Adrenal gland (tissue), 12 donors: ENCODE data around the gene DHX34. TPM values are rescaled to one million over a fixed set of nuclear protein-coding genes. Genes with fewer than 3 reads are reported as not detected.

Source experiments
- DNase-seq, 7 donors: peaks; one replicate each; pipeline ENCODE4 v3.0.0-alpha.2; 2019 to 2020
- H3K27ac ChIP-seq, 5 donors: fragments of 200-600 bp; sonication (generic) in 4 of 5; 1 replicate in 3 of 5; 2 replicates in 2 of 5; pipeline versions ENCODE4 v1.5.1 to v1.8.0; 2016 to 2020; ENCODE audit warnings: mild to moderate bottlenecking in 1 of 5
- H3K27me3 ChIP-seq: fragments of 200-600 bp; 2 replicates; pipeline ENCODE4 v1.8.0; 2021
- H3K36me3 ChIP-seq, 2 donors: fragments of 200-600 bp; replicated peaks in 1 of 2; 1 replicate in 1 of 2; 2 replicates in 1 of 2; pipeline versions ENCODE4 v1.5.1 to v1.8.0; 2018 to 2022
- H3K4me1 ChIP-seq, 2 donors: fragments of 200-600 bp; replicated peaks in 1 of 2; 1 replicate in 1 of 2; 2 replicates in 1 of 2; pipeline versions ENCODE4 v1.5.1 to v1.8.0; 2018 to 2021
- H3K4me3 ChIP-seq, 4 donors: fragments of 200-600 bp; sonication (generic) in 3 of 4; one replicate each; pipeline ENCODE4 v1.5.1; 2016 to 2018
- H3K9me3 ChIP-seq, 3 donors: fragments of 200-600 bp; sonication (generic) in 1 of 3; replicated peaks in 1 of 3; 1 replicate in 2 of 3; 2 replicates in 1 of 3; pipeline versions ENCODE4 v1.5.1 to v1.8.0; 2016 to 2021
- POLR2A ChIP-seq, 2 donors: fragments of 450-650 bp; IDR thresholded peaks; one replicate each; pipeline ENCODE4 v1.6.1; 2017; ENCODE audit warnings: antibody characterized with exemption in 2 of 2, mild to moderate bottlenecking in 2 of 2, moderate library complexity in 1 of 2
- WGBS, 4 donors: extraction: QIAGEN DNeasy Blood & Tissue Kit in 2 of 4; methylation state at CpG; one replicate each; pipeline versions ENCODE4 v1.1.5 to v1.1.7; 2013 to 2017; 5-methylcytosine and 5-hydroxymethylcytosine counted together
- intact Hi-C, 2 donors: fragments of 100-400 bp; cut with DNase I; formaldehyde crosslinking; loops; one replicate each; pipeline versions ENCODE4 v1.14.1 to v1.15.0; 2022 to 2023
- polyA plus RNA-seq, 3 donors: library from polyadenylated mRNA; stranded (reverse); fragments of 200-250 nt in 2 of 3; fragments of 350-450 nt in 1 of 3; fragmentation: Illumina TruSeq in 1 of 3; extraction: RNeasy Lipid Tissue Mini Kit (QIAGEN cat#74804) in 1 of 3; gene quantifications; one replicate each; pipeline ENCODE4 v1.2.3, GENCODE V29; 2013 to 2014
- total RNA-seq, 9 donors: library from RNA; depleted of rRNA in 4 of 9; stranded (reverse); fragments of >200 nt in 4 of 9; fragments of 120-200 nt in 1 of 9; fragmentation: NEBNext Ultra II Directional in 1 of 9; extraction: Animal tissue kit (Norgen Biotek cat#: 25700) in 1 of 9; gene quantifications; one replicate each; pipeline versions ENCODE4 v1.1.0 to v1.2.4, GENCODE V29; 2013 to 2023
- TF ChIP-seq, protein P1 (sequence below), 6 experiments: fragments of 450-650 bp in 4 of 6; fragments of 200-600 bp in 2 of 6; sonication (generic) in 1 of 6; IDR thresholded peaks; 1 replicate in 5 of 6; 2 replicates in 1 of 6; pipeline versions ENCODE4 v1.5.1 to v1.8.0; 2016 to 2021; ENCODE audit warnings: antibody characterized with exemption in 6 of 6, mild to moderate bottlenecking in 2 of 6, moderate library complexity in 1 of 6
- donor health status: healthy with polysubstance abuse.
- donor health status: Bipolar disorder and iron deficiency.
- donor health status: DM: yes; HTN: yes; CAD: no.
- donor health status: DM: no; HTN: no; CAD: no.
- donor health status: DM: no; HTN: no; CAD: no.
- donor health status: DM: yes; HTN: yes; CAD: no.

Gene DHX34
- total and polyA plus RNA-seq, 12 donors: 5.0 to 49.7 (median 11.2) TPM

GRCh38 chr19:47353307-47353712 is 4.2 kb downstream of the DHX34 start:
- Histone ChIP-seq H3K4me1 (peaks cover 8 to 16% of the 10 kb centered on the region in 2 donors), H3K4me3 (no peak overlapping the region), H3K27ac (no peak overlapping the region), H3K36me3 (peaks cover 0 to 58% of the 10 kb centered on the region in 2 donors), H3K27me3 (no peaks in the 10 kb centered on the region), H3K9me3 (no peaks in the 10 kb centered on the region)
- WGBS, 4 donors: 81 to 90% (median 82%) methylated on average over 10 to 24 of the region's 24 CpGs
- no peak for TF ChIP-seq POLR2A (IDR thresholded peaks at IDR 0.05)
- TF ChIP-seq, protein P1, sequence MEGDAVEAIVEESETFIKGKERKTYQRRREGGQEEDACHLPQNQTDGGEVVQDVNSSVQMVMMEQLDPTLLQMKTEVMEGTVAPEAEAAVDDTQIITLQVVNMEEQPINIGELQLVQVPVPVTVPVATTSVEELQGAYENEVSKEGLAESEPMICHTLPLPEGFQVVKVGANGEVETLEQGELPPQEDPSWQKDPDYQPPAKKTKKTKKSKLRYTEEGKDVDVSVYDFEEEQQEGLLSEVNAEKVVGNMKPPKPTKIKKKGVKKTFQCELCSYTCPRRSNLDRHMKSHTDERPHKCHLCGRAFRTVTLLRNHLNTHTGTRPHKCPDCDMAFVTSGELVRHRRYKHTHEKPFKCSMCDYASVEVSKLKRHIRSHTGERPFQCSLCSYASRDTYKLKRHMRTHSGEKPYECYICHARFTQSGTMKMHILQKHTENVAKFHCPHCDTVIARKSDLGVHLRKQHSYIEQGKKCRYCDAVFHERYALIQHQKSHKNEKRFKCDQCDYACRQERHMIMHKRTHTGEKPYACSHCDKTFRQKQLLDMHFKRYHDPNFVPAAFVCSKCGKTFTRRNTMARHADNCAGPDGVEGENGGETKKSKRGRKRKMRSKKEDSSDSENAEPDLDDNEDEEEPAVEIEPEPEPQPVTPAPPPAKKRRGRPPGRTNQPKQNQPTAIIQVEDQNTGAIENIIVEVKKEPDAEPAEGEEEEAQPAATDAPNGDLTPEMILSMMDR (IDR thresholded peaks at IDR 0.05): no peak
- DNase-seq: no peak
- intact Hi-C loops: no loop called here

GRCh38 chr19:47356900-47357299 is 7.8 kb downstream of the DHX34 start:
- WGBS, 4 donors: 94 to 99% (median 98%) methylated on average over 6 of the region's 6 CpGs
- intact Hi-C loops: no loop called here
- no peak for TF ChIP-seq POLR2A (IDR thresholded peaks at IDR 0.05)
- TF ChIP-seq, protein P1 (IDR thresholded peaks at IDR 0.05): no peak
- DNase-seq: no peak
- H3K4me1 ChIP-seq: no peaks in the 10 kb centered on the region
- no peak overlapping the region for H3K4me3 ChIP-seq
- no peaks in the 10 kb centered on the region for H3K27me3 ChIP-seq
- peaks cover 0 to 91% of the 10 kb centered on the region in 2 donors for H3K36me3 ChIP-seq
- H3K9me3 ChIP-seq: no peaks in the 10 kb centered on the region
- no peak overlapping the region for H3K27ac ChIP-seq

- intact Hi-C loops: no loop called here
- Histone ChIP-seq H3K27ac (no peak overlapping the region), H3K9me3 (no peaks in the 10 kb centered on the region), H3K36me3 (peaks cover 0 to 98% of the 10 kb centered on the region in 2 donors), H3K4me1 (no peaks in the 10 kb centered on the region), H3K4me3 (no peak overlapping the region), H3K27me3 (no peaks in the 10 kb centered on the region)
- no peak for TF ChIP-seq POLR2A (IDR thresholded peaks at IDR 0.05)
- TF ChIP-seq, protein P1 (IDR thresholded peaks at IDR 0.05): no peak
- 93 to 96% (median 95%) methylated on average over 15 to 28 of the region's 28 CpGs for WGBS, 4 donors
- DNase-seq: no peak
These were observed 8.9 kb downstream of the DHX34 start for GRCh38 chr19:47357788-47358680.

GRCh38 chr19:47358936-47359335 is 9.8 kb downstream of the DHX34 start:
- no peaks in the 10 kb centered on the region for H3K27me3 ChIP-seq
- WGBS, 4 donors: 85 to 95% (median 92%) methylated on average over 4 to 6 of the region's 6 CpGs
- H3K4me1 ChIP-seq: no peaks in the 10 kb centered on the region
- no peak for DNase-seq
- intact Hi-C loops: no loop called here
- no peak overlapping the region for H3K27ac ChIP-seq
- no peak for TF ChIP-seq POLR2A (IDR thresholded peaks at IDR 0.05)
- TF ChIP-seq, protein P1 (IDR thresholded peaks at IDR 0.05): no peak
- no peaks in the 10 kb centered on the region for H3K9me3 ChIP-seq
- H3K36me3 ChIP-seq: peaks cover 0 to 98% of the 10 kb centered on the region in 2 donors
- H3K4me3 ChIP-seq: no peak overlapping the region
